Measurements from ENCODE around the gene SARNP. TPM values are rescaled to one million over a fixed set of nuclear protein-coding genes. Genes with fewer than 3 reads are reported as not detected.

The SARNP gene
- total RNA-seq, 4 donors from 2014 or later = 32.0 to 45.8 (median 40.1) TPM

DNA sequence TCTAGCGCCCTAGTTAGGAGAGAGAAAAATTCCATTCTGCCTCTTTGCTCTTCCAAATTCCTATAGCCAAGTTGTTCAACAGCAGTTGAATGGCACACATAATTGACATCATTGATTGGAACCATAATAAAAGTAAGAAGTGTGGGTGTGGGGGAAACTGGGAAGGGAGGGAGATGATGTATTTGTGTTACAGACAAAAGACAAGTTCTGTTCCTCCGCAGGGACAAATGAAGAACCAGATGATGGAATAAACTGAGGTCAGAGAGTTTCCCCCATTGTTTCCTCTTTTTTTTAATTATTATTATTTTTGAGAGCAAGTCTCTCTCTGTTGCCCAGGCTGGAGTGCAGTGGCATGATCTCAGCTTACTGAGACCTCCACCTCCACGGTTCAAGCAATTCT lies 39.7 kb downstream of the SARNP start:
- H3K9me3 ChIP-seq = no peaks in the 10 kb centered on the region
- H3K27me3 ChIP-seq = no peaks in the 10 kb centered on the region
- TF ChIP-seq, protein P1, sequence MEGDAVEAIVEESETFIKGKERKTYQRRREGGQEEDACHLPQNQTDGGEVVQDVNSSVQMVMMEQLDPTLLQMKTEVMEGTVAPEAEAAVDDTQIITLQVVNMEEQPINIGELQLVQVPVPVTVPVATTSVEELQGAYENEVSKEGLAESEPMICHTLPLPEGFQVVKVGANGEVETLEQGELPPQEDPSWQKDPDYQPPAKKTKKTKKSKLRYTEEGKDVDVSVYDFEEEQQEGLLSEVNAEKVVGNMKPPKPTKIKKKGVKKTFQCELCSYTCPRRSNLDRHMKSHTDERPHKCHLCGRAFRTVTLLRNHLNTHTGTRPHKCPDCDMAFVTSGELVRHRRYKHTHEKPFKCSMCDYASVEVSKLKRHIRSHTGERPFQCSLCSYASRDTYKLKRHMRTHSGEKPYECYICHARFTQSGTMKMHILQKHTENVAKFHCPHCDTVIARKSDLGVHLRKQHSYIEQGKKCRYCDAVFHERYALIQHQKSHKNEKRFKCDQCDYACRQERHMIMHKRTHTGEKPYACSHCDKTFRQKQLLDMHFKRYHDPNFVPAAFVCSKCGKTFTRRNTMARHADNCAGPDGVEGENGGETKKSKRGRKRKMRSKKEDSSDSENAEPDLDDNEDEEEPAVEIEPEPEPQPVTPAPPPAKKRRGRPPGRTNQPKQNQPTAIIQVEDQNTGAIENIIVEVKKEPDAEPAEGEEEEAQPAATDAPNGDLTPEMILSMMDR (IDR thresholded peaks at IDR 0.05) = no peak
- TF ChIP-seq POLR2A (IDR thresholded peaks at IDR 0.05) = no peak
- TF ChIP-seq POLR2AphosphoS5 (IDR thresholded peaks at IDR 0.05) = no peak
- no peak for TF ChIP-seq EP300 (IDR thresholded peaks at IDR 0.05)
- H3K27ac ChIP-seq = no peak overlapping the region
- no peaks in the 10 kb centered on the region for H3K4me1 ChIP-seq
- DNase-seq (ENCODE audit: low spot score in 2 of 2) = no peak
- H3K36me3 ChIP-seq = peaks cover 71% of the 10 kb centered on the region
- 94% methylated on average over 3 of the region's 3 CpGs for WGBS
- H3K4me3 ChIP-seq = no peak overlapping the region

DNA sequence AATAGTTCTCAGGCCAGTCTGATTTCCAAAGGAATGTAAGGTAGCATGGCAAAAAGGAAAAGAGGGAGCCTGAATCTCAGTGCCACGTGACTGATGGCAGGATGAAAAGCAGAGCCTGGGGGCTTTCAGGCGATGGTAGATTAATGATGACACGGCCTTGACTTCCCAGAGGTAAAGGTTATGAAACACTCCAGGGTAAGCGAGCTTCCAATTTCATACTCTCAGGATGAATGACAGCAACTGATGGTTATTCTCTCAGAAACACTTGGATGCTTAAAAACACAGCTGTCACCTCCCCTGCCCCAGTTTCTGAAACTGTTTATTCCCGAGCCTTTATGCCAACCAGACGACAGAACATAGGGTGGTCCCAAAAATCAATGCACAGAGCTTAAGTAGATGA lies 45.8 kb downstream of the SARNP start:
- Histone ChIP-seq H3K4me3 (no peak overlapping the region), H3K27ac (no peak overlapping the region), H3K4me1 (no peaks in the 10 kb centered on the region), H3K27me3 (no peaks in the 10 kb centered on the region), H3K9me3 (no peaks in the 10 kb centered on the region), H3K36me3 (peaks cover 39% of the 10 kb centered on the region)
- TF ChIP-seq POLR2AphosphoS5 (IDR thresholded peaks at IDR 0.05) (no peak), POLR2A (IDR thresholded peaks at IDR 0.05) (no peak), EP300 (IDR thresholded peaks at IDR 0.05) (no peak)
- TF ChIP-seq, protein P1 (IDR thresholded peaks at IDR 0.05) = no peak
- WGBS = 71% methylated on average over 6 of the region's 6 CpGs
- DNase-seq (ENCODE audit: low spot score in 2 of 2) = no peak

DNA sequence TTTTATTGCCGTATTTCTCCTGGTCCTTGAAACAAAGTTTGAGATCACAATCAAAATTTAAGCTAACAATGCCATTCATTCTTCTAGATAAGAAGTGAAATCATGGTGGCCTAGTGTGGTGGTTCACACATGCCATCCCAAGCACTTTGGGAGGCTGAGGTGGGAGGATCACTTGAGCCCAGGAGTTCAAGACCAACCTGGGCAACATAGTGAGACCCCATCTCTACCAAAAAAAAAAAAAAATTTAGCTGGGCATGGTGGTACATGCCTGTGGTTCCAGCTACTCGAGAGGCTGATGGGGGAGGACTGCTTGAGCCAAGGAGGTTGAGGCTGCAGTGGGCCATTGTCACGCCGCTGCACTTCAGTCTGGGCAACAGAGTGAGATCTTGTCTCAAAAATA lies 50.4 kb downstream of the SARNP start:
- no peak overlapping the region for H3K27ac ChIP-seq
- TF ChIP-seq, protein P1 (IDR thresholded peaks at IDR 0.05) = no peak
- TF ChIP-seq POLR2AphosphoS5 (IDR thresholded peaks at IDR 0.05) (no peak), POLR2A (IDR thresholded peaks at IDR 0.05) (no peak), EP300 (IDR thresholded peaks at IDR 0.05) (no peak)
- H3K4me1 ChIP-seq = no peaks in the 10 kb centered on the region
- no peak for DNase-seq (ENCODE audit: low spot score in 2 of 2)
- no peak overlapping the region for H3K4me3 ChIP-seq
- H3K27me3 ChIP-seq = no peaks in the 10 kb centered on the region
- peaks cover 37% of the 10 kb centered on the region for H3K36me3 ChIP-seq
- WGBS = 95% methylated on average over 4 of the region's 4 CpGs
- no peaks in the 10 kb centered on the region for H3K9me3 ChIP-seq

DNA sequence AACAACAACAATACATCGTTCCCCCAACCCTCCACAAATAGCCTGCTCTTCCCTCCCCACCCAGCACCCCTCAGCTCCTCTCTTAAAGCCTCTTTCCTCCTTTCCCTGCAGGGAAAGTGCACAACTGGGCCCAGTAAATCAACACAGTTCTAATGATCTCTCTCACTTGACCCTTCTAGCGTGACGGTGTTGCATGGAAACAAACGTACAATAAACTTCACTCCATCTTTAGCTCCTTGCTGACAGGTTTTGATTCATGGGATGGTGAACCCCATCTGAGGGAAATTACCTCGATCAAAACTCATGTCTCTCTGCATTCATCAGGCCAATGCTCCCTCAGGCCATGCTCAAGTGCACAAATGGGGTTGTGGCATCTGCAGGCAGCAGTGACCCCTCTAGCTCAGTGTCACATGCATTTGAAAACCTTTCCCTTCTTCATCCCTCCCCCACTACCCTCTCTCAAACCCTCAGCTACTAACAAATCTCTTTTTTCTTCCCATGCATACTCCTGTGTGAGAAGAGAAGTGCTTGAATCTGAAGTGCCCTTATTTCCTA lies 51.7 kb downstream of the SARNP start:
- DNase-seq (ENCODE audit: low spot score in 2 of 2) = no peak
- no peak for TF ChIP-seq EP300 (IDR thresholded peaks at IDR 0.05)
- TF ChIP-seq, protein P1 (IDR thresholded peaks at IDR 0.05) = no peak
- TF ChIP-seq POLR2AphosphoS5 (IDR thresholded peaks at IDR 0.05) = no peak
- TF ChIP-seq POLR2A (IDR thresholded peaks at IDR 0.05) = no peak
- H3K4me1 ChIP-seq = no peaks in the 10 kb centered on the region
- no peak overlapping the region for H3K4me3 ChIP-seq
- no peaks in the 10 kb centered on the region for H3K9me3 ChIP-seq
- H3K27ac ChIP-seq = no peak overlapping the region
- H3K27me3 ChIP-seq = no peaks in the 10 kb centered on the region
- peaks cover 26% of the 10 kb centered on the region for H3K36me3 ChIP-seq
- 75% methylated on average over 5 of the region's 5 CpGs for WGBS

DNA sequence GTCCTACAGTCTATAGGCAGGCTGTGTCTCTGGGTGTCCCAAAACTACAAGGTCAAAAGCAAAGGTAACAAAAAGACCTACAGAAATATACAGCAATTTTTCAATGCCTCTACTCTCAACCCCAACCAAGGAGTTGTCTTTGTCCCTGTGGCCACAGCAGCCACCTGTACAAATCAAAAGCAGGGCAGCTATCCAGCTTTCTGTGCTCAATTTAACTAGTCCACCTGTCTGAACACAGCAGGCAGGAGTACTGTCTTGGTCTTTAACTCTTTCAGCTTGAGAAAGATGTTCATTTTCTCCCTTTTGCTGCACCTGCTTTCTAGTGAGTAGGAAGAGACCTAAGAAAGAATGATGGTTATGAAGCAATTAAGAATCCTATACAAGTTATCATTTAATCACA lies 54.9 kb downstream of the SARNP start:
- H3K4me1 ChIP-seq = no peaks in the 10 kb centered on the region
- DNase-seq (ENCODE audit: low spot score in 2 of 2) = no peak
- H3K36me3 ChIP-seq = peaks cover 47% of the 10 kb centered on the region
- no peaks in the 10 kb centered on the region for H3K27me3 ChIP-seq
- no peak overlapping the region for H3K4me3 ChIP-seq
- TF ChIP-seq POLR2AphosphoS5 (IDR thresholded peaks at IDR 0.05) = no peak
- no peak for TF ChIP-seq EP300 (IDR thresholded peaks at IDR 0.05)
- TF ChIP-seq POLR2A (IDR thresholded peaks at IDR 0.05) = no peak
- TF ChIP-seq, protein P1 (IDR thresholded peaks at IDR 0.05) = no peak
- H3K9me3 ChIP-seq = no peaks in the 10 kb centered on the region
- H3K27ac ChIP-seq = no peak overlapping the region
